Activated CD8-positive, alpha-beta T cell treated with anti-CD3 and anti-CD28 coated beads, Interleukin-2, amount 10 ng/mL, durations not matched to agents 7 days and 5 days (primary cell): ENCODE data around the gene CNTNAP4. TPM values are rescaled to one million over a fixed set of nuclear protein-coding genes. Genes with fewer than 3 reads are reported as not detected.

Experiments
- ATAC-seq: fragments of 150-1000 bp; cut with Tn5 transposase; one replicate; pipeline ENCODE4 v1.10.0; 2021; ENCODE audit warnings: moderate library complexity
- CTCF ChIA-PET: fragments of 350-600 bp; sonication (Branson Sonifier 250); formaldehyde crosslinking; loops from one replicate; lab custom pipeline; 2021; ENCODE audit warnings: antibody characterized with exemption; lab: Charles Lee
- POLR2A ChIA-PET: fragments of 350-600 bp; sonication (Branson Sonifier 250); formaldehyde crosslinking; loops from one replicate; lab custom pipeline; 2021; ENCODE audit warnings: antibody characterized with exemption; lab: Charles Lee
- DNase-seq: peaks from one replicate; pipeline ENCODE4 v3.0.0-alpha.2; 2020
- H3K27ac Mint-ChIP-seq: one replicate; pipeline ENCODE4 v1.8.0; 2021; ENCODE audit warnings: mild to moderate bottlenecking, mixed read lengths
- H3K27me3 Mint-ChIP-seq: one replicate; pipeline ENCODE4 v1.8.0; 2021; ENCODE audit warnings: low read depth, mixed read lengths
- H3K36me3 Mint-ChIP-seq: one replicate; pipeline ENCODE4 v1.8.0; 2021; ENCODE audit warnings: low read depth, mixed read lengths
- H3K4me1 Mint-ChIP-seq: one replicate; pipeline ENCODE4 v1.8.0; 2021; ENCODE audit warnings: low read depth, mixed read lengths
- H3K4me3 Mint-ChIP-seq: one replicate; pipeline ENCODE4 v1.8.0; 2021; ENCODE audit warnings: mild to moderate bottlenecking, mixed read lengths
- H3K9me3 Mint-ChIP-seq: one replicate; pipeline ENCODE4 v1.8.0; 2022; ENCODE audit warnings: mixed read lengths; ENCODE audit not compliant: insufficient read depth
- total RNA-seq, 2 experiments: library from RNA; stranded (reverse); gene quantifications; one replicate each; pipeline ENCODE4 v1.2.3, GENCODE V29; 2021

CNTNAP4 gene
- total RNA-seq, 2 experiments from 2014 or later = not detected

DNA sequence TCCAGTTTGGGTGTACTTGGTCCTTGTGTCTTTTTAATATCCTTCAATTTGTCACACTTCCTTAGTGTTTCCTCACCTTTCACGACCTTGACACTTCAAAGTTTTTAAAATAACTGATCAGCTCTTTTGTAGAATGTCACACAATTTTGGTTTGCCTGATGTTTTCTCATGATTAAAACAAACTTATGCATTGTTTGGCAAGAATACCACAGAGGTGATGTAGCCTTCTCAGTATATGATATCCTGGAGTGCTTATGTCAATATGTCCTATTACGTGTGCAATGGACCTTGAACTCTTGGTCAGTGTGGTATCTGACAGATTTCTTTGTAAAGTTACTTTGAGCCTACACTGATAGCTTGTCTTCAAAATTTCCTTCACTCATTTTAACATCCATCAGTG, 297.4 kb downstream of the CNTNAP4 start:
- ATAC-seq = no peak
- Mint-ChIP-seq H3K27me3 (no peaks in the 10 kb centered on the region), H3K27ac (no peak overlapping the region), H3K9me3 (no peaks in the 10 kb centered on the region), H3K4me1 (no peaks in the 10 kb centered on the region), H3K4me3 (no peak overlapping the region), H3K36me3 (no peaks in the 10 kb centered on the region)
- DNase-seq = no peak
- ChIA-PET POLR2A (no interaction called here), CTCF (no interaction called here)

- no peaks in the 10 kb centered on the region for H3K4me1 Mint-ChIP-seq
- ChIA-PET POLR2A (no interaction called here), CTCF (no interaction called here)
- H3K9me3 Mint-ChIP-seq = no peaks in the 10 kb centered on the region
- DNase-seq = no peak
- no peak for ATAC-seq
- H3K27me3 Mint-ChIP-seq = no peaks in the 10 kb centered on the region
- no peak overlapping the region for H3K4me3 Mint-ChIP-seq
- H3K27ac Mint-ChIP-seq = no peak overlapping the region
- H3K36me3 Mint-ChIP-seq = no peaks in the 10 kb centered on the region
Observed at GRCh38 chr16:76576526-76576925, 299.3 kb downstream of the CNTNAP4 start.

- no peak for ATAC-seq
Observed at GRCh38 chr16:76577003-76577402, 299.8 kb downstream of the CNTNAP4 start.

GRCh38 chr16:76579277-76579922, 302.2 kb downstream of the CNTNAP4 start:
- ATAC-seq = no peak
- Mint-ChIP-seq H3K36me3 (no peaks in the 10 kb centered on the region), H3K4me1 (no peaks in the 10 kb centered on the region), H3K4me3 (no peak overlapping the region), H3K27me3 (no peaks in the 10 kb centered on the region), H3K9me3 (no peaks in the 10 kb centered on the region), H3K27ac (no peak overlapping the region)
- DNase-seq = no peak
- CTCF ChIA-PET = no interaction called here
- POLR2A ChIA-PET = no interaction called here

More at GRCh38 chr16:76577003-76577402, 299.8 kb downstream of the CNTNAP4 start:
- no peak overlapping the region for H3K27ac Mint-ChIP-seq
- H3K4me1 Mint-ChIP-seq = no peaks in the 10 kb centered on the region
- no peak overlapping the region for H3K4me3 Mint-ChIP-seq
- H3K36me3 Mint-ChIP-seq = no peaks in the 10 kb centered on the region
- CTCF ChIA-PET = no interaction called here
- POLR2A ChIA-PET = no interaction called here
- no peaks in the 10 kb centered on the region for H3K27me3 Mint-ChIP-seq
- no peaks in the 10 kb centered on the region for H3K9me3 Mint-ChIP-seq
- DNase-seq = no peak

GRCh38 chr16:76583466-76583865, 306.3 kb downstream of the CNTNAP4 start:
- DNase-seq = no peak
- Mint-ChIP-seq H3K4me1 (no peaks in the 10 kb centered on the region), H3K9me3 (no peaks in the 10 kb centered on the region), H3K27me3 (no peaks in the 10 kb centered on the region), H3K27ac (no peak overlapping the region), H3K36me3 (no peaks in the 10 kb centered on the region), H3K4me3 (no peak overlapping the region)
- CTCF ChIA-PET = no interaction called here
- ATAC-seq = no peak
- POLR2A ChIA-PET = no interaction called here

DNA sequence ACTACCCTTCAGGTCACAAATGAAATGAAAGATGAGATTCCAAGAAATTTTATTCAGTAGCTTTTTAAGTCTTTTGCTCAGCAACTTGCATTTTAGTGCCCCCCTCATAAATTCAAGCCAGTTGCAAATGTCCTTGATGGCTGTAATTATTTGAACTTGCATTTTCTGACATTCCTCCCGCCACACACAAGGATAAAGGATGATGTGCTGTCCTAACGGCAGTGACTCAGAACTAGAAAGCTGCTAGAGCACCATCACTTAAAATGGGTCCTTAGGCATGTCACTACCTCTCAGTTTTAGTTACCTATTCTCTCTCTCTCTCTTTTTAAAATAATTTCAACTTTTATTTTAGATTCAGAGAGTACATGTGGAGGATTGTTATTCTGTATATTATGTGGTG, 306.7 kb downstream of the CNTNAP4 start:
- Mint-ChIP-seq H3K27me3 (no peaks in the 10 kb centered on the region), H3K27ac (no peak overlapping the region)

GRCh38 chr16:76598498-76598897, 321.3 kb downstream of the CNTNAP4 start:
- peaks cover 12% of the 10 kb centered on the region for H3K9me3 Mint-ChIP-seq
- no peak overlapping the region for H3K4me3 Mint-ChIP-seq
- CTCF ChIA-PET = no interaction called here
- ATAC-seq = no peak
- no peaks in the 10 kb centered on the region for H3K36me3 Mint-ChIP-seq
- H3K27ac Mint-ChIP-seq = no peak overlapping the region
- POLR2A ChIA-PET = no interaction called here
- no peak for DNase-seq
- H3K27me3 Mint-ChIP-seq = no peaks in the 10 kb centered on the region
- H3K4me1 Mint-ChIP-seq = no peaks in the 10 kb centered on the region

More for the DNA sequence above, 306.7 kb downstream of the CNTNAP4 start:
- Mint-ChIP-seq H3K4me1 (no peaks in the 10 kb centered on the region), H3K9me3 (no peaks in the 10 kb centered on the region), H3K4me3 (no peak overlapping the region), H3K36me3 (no peaks in the 10 kb centered on the region)
- ChIA-PET POLR2A (no interaction called here), CTCF (no interaction called here)
- no peak for ATAC-seq
- no peak for DNase-seq

DNA sequence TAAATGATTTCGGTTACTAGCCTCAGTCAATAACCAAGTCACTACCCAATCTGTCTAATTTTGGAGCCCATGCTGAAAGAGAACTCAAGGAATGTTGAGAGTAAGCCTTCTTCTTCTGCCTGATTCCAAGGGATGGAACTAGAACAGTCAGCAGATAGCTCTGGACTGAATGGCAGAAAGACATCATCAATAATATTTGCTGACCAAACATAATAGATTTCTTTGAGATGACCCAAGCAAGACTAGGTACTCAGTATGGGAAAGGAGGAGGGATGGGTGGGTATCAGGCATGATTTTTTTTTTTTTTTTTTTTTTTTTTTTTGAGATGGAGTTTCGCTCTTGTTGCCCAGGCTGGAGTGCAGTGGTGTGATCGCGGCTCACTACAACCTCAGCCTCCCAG, 330.1 kb downstream of the CNTNAP4 start:
- Mint-ChIP-seq H3K27me3 (no peaks in the 10 kb centered on the region), H3K9me3 (peaks cover 9% of the 10 kb centered on the region), H3K4me1 (no peaks in the 10 kb centered on the region), H3K4me3 (no peak overlapping the region), H3K36me3 (no peaks in the 10 kb centered on the region), H3K27ac (no peak overlapping the region)
- no peak for DNase-seq
- ATAC-seq = no peak
- ChIA-PET CTCF (no interaction called here), POLR2A (no interaction called here)
